GM12878 (cell line): ENCODE results near the gene UNC45A. TPM values are rescaled to one million over a fixed set of nuclear protein-coding genes. Genes with fewer than 3 reads are reported as not detected.

Source experiments
- BCL11A ChIP-seq: IDR thresholded peaks from 2 replicates; pipeline ENCODE4 v1.6.1; 2011; ENCODE audit warnings: low read depth, low read length
- CREB1 ChIP-seq: IDR thresholded peaks from 2 replicates; pipeline ENCODE4 v1.6.1; 2012; ENCODE audit warnings: low read depth, mild to moderate bottlenecking, inconsistent platforms
- EED ChIP-seq: sonication (generic); IDR thresholded peaks from 2 replicates; pipeline ENCODE4 v1.6.1; 2016; ENCODE audit warnings: antibody characterized with exemption, low read depth
- ETV6 ChIP-seq, 2 experiments: fragments of 450-650 bp in 1 of 2; IDR thresholded peaks in 1 of 2; conservative IDR thresholded peaks in 1 of 2; 2 replicates each; pipeline ENCODE4 v1.6.1; 2014; ENCODE audit warnings: antibody characterized with exemption in 1 of 2, borderline replicate concordance in 1 of 2, low read depth in 1 of 2, mild to moderate bottlenecking in 1 of 2, moderate library complexity in 1 of 2
- HCFC1 ChIP-seq: fragments of 150-350 bp; IDR thresholded peaks from 2 replicates; pipeline ENCODE4 v1.6.1; 2014; ENCODE audit warnings: low read length
- HDGF ChIP-seq: fragments of 450-650 bp; IDR thresholded peaks from 2 replicates; pipeline ENCODE4 v1.6.1; 2016; ENCODE audit warnings: antibody characterized with exemption
- LARP7 ChIP-seq: fragments of 450-650 bp; IDR thresholded peaks from 2 replicates; pipeline ENCODE4 v1.6.1; 2017; ENCODE audit warnings: mild to moderate bottlenecking
- NR2F1 ChIP-seq: fragments of 450-650 bp; conservative IDR thresholded peaks from 2 replicates; pipeline ENCODE4 v1.6.1; 2017; ENCODE audit warnings: mild to moderate bottlenecking
- PML ChIP-seq: IDR thresholded peaks from 2 replicates; pipeline ENCODE4 v1.6.1; 2012; ENCODE audit warnings: low read length, inconsistent platforms
- SIX5 ChIP-seq: IDR thresholded peaks from 2 replicates; pipeline ENCODE4 v1.6.1; 2011; ENCODE audit warnings: mild to moderate bottlenecking, low read depth, low read length, moderate library complexity; ENCODE audit not compliant: severe bottlenecking
- SMAD1 ChIP-seq: fragments of 450-650 bp; IDR thresholded peaks from 2 replicates; pipeline ENCODE4 v1.6.1; 2018; ENCODE audit warnings: mild to moderate bottlenecking, low read depth; ENCODE audit not compliant: partially characterized antibody
- SPI1 ChIP-seq: IDR thresholded peaks from 2 replicates; pipeline ENCODE4 v1.6.1; 2011; ENCODE audit warnings: low read depth, mild to moderate bottlenecking, low read length, moderate library complexity, borderline replicate concordance; ENCODE audit not compliant: insufficient read depth
- TBL1XR1 ChIP-seq: IDR thresholded peaks from 2 replicates; pipeline ENCODE4 v1.6.1; 2012; ENCODE audit warnings: low read depth, low read length, improper control_type of control experiment
- TCF3 ChIP-seq: IDR thresholded peaks from 2 replicates; pipeline ENCODE4 v1.6.1; 2012; ENCODE audit warnings: low read depth, mild to moderate bottlenecking, low read length, borderline replicate concordance; ENCODE audit not compliant: insufficient read depth
- WRNIP1 ChIP-seq: IDR thresholded peaks from 2 replicates; pipeline ENCODE4 v1.6.1; 2011; ENCODE audit warnings: low read depth, low read length, improper control_type of control experiment, borderline replicate concordance
- YBX1 ChIP-seq: fragments of 450-650 bp; IDR thresholded peaks from 2 replicates; pipeline ENCODE4 v1.6.1; 2016; ENCODE audit warnings: antibody characterized with exemption
- ZNF384 ChIP-seq: IDR thresholded peaks from 2 replicates; pipeline ENCODE4 v1.6.1; 2012; ENCODE audit warnings: low read depth, mild to moderate bottlenecking, low read length, improper control_type of control experiment, borderline replicate concordance
- polyA plus RNA-seq, 11 experiments: library from polyadenylated mRNA; depleted of rRNA in 4 of 11; unstranded in 6 of 11; stranded (reverse) in 5 of 11; fragments of >200 nt; fragmentation: Nextera tagmentation in 4 of 11; fragmentation: Illumina TruSeq in 1 of 11; extraction: Ambion mirVana in 4 of 11; extraction: Trizol in 1 of 11; gene quantifications; 1 replicate in 1 of 11; 2 replicates in 10 of 11; pipeline versions ENCODE4 v1.2.1 to v1.2.3, GENCODE V29; 2011 to 2016; ENCODE audit warnings: inconsistent platforms in 2 of 11, missing spikeins in 2 of 11, low read depth in 1 of 11
- total RNA-seq, 4 experiments: library from RNA; depleted of rRNA in 3 of 4; stranded (reverse); fragments of >200 nt in 3 of 4; fragmentation: Illumina TruSeq in 1 of 4; extraction: Trizol in 1 of 4; gene quantifications; 2 replicates each; pipeline versions ENCODE4 v1.2.1 to v1.2.3, GENCODE V29; 2013 to 2021
- TF ChIP-seq, protein P1 (sequence below): IDR thresholded peaks from 2 replicates; pipeline ENCODE4 v1.6.1; 2012; ENCODE audit warnings: low read length, inconsistent platforms
- TF ChIP-seq, protein P2 (sequence below): fragments of 150-350 bp; IDR thresholded peaks from 2 replicates; pipeline ENCODE4 v1.6.1; 2016; ENCODE audit warnings: low read depth, low read length
- TF ChIP-seq, protein P3 (sequence below): fragments of 450-650 bp; IDR thresholded peaks from 2 replicates; pipeline ENCODE4 v1.6.1; 2017; ENCODE audit warnings: antibody characterized with exemption, mild to moderate bottlenecking, moderate library complexity
- TF ChIP-seq, protein P4 (sequence below): fragments of 450-650 bp; IDR thresholded peaks from 2 replicates; pipeline ENCODE4 v1.6.1; 2017; ENCODE audit warnings: mild to moderate bottlenecking, low read depth, inconsistent platforms; ENCODE audit not compliant: poor library complexity, severe bottlenecking

Gene UNC45A
- total and polyA plus RNA-seq, 10 of the 15 experiments (the other 5 are each of a cell fraction or from before 2014, with no cell fraction given), result 10.3 to 57.8 (median 40.5) TPM

DNA sequence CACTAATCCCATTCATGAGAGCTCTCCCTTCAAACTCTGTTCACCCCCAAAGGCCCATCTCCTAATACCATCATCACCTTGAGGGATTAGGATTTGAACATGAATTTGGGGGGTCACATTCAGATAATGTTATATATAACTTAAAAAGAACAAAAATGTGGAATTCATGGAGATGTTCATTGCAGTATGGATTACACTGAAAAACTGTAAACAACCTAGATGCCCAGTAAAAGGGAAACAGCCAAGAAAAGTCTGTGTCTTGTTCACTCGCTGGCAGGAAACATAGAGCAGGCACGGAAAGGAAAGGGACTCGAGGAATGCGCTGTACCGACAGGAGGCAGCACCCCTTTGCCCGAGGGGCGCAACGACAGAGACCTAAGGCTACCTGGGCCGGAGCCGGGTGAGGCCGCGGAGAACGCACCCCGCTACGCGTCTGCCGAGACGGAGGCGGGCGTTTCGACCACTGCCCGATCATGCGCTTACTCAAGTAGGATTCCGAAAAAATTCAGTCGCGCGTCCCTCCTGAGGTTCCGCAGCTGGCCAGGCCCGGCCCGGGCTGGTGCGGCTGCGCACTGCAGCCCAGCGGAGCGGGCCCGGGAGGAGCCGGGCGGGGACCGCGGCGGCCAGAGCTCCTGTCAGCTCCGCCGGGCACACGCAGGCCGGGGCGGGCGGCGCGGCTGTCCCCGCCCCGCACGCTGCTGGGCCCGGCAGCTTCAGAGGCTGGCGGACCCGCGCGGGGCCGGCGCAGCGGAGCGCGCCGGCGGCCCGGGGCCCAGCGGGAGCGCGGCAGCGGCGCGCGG is 32.8 kb upstream of the UNC45A start (continued):
- TF ChIP-seq NR2F1 (peak; percentile 31), HCFC1 (no peak; the same call in 1 of the 2 replicates), SPI1 (no peak), ZNF384 (no peak), EED (peak; percentile 67), TCF3 (no peak), HDGF (no peak), SIX5 (no peak), BCL11A (peak; percentile 18; the same call in 1 of the 2 replicates), WRNIP1 (no peak), CREB1 (peak; percentile 35; the same call in 1 of the 2 replicates), ETV6 (conservative IDR thresholded peaks at IDR 0.05 in 1 of 2, IDR thresholded peaks at IDR 0.05 in 1 of 2; ENCODE audit: borderline replicate concordance in 1 of 2, low read depth in 1 of 2) (no peak), SMAD1 (no peak), PML (no peak), LARP7 (peak; percentile 88), YBX1 (no peak), TBL1XR1 (no peak)
- TF ChIP-seq, protein P1, sequence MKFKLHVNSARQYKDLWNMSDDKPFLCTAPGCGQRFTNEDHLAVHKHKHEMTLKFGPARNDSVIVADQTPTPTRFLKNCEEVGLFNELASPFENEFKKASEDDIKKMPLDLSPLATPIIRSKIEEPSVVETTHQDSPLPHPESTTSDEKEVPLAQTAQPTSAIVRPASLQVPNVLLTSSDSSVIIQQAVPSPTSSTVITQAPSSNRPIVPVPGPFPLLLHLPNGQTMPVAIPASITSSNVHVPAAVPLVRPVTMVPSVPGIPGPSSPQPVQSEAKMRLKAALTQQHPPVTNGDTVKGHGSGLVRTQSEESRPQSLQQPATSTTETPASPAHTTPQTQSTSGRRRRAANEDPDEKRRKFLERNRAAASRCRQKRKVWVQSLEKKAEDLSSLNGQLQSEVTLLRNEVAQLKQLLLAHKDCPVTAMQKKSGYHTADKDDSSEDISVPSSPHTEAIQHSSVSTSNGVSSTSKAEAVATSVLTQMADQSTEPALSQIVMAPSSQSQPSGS, result no peak
- TF ChIP-seq, protein P2, sequence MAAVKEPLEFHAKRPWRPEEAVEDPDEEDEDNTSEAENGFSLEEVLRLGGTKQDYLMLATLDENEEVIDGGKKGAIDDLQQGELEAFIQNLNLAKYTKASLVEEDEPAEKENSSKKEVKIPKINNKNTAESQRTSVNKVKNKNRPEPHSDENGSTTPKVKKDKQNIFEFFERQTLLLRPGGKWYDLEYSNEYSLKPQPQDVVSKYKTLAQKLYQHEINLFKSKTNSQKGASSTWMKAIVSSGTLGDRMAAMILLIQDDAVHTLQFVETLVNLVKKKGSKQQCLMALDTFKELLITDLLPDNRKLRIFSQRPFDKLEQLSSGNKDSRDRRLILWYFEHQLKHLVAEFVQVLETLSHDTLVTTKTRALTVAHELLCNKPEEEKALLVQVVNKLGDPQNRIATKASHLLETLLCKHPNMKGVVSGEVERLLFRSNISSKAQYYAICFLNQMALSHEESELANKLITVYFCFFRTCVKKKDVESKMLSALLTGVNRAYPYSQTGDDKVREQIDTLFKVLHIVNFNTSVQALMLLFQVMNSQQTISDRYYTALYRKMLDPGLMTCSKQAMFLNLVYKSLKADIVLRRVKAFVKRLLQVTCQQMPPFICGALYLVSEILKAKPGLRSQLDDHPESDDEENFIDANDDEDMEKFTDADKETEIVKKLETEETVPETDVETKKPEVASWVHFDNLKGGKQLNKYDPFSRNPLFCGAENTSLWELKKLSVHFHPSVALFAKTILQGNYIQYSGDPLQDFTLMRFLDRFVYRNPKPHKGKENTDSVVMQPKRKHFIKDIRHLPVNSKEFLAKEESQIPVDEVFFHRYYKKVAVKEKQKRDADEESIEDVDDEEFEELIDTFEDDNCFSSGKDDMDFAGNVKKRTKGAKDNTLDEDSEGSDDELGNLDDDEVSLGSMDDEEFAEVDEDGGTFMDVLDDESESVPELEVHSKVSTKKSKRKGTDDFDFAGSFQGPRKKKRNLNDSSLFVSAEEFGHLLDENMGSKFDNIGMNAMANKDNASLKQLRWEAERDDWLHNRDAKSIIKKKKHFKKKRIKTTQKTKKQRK, result no peak
- TF ChIP-seq, protein P3, sequence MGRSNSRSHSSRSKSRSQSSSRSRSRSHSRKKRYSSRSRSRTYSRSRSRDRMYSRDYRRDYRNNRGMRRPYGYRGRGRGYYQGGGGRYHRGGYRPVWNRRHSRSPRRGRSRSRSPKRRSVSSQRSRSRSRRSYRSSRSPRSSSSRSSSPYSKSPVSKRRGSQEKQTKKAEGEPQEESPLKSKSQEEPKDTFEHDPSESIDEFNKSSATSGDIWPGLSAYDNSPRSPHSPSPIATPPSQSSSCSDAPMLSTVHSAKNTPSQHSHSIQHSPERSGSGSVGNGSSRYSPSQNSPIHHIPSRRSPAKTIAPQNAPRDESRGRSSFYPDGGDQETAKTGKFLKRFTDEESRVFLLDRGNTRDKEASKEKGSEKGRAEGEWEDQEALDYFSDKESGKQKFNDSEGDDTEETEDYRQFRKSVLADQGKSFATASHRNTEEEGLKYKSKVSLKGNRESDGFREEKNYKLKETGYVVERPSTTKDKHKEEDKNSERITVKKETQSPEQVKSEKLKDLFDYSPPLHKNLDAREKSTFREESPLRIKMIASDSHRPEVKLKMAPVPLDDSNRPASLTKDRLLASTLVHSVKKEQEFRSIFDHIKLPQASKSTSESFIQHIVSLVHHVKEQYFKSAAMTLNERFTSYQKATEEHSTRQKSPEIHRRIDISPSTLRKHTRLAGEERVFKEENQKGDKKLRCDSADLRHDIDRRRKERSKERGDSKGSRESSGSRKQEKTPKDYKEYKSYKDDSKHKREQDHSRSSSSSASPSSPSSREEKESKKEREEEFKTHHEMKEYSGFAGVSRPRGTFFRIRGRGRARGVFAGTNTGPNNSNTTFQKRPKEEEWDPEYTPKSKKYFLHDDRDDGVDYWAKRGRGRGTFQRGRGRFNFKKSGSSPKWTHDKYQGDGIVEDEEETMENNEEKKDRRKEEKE, result no peak
- TF ChIP-seq, protein P4, sequence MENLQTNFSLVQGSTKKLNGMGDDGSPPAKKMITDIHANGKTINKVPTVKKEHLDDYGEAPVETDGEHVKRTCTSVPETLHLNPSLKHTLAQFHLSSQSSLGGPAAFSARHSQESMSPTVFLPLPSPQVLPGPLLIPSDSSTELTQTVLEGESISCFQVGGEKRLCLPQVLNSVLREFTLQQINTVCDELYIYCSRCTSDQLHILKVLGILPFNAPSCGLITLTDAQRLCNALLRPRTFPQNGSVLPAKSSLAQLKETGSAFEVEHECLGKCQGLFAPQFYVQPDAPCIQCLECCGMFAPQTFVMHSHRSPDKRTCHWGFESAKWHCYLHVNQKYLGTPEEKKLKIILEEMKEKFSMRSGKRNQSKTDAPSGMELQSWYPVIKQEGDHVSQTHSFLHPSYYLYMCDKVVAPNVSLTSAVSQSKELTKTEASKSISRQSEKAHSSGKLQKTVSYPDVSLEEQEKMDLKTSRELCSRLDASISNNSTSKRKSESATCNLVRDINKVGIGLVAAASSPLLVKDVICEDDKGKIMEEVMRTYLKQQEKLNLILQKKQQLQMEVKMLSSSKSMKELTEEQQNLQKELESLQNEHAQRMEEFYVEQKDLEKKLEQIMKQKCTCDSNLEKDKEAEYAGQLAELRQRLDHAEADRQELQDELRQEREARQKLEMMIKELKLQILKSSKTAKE, result no peak
